GM12878 (cell line): ENCODE results near the gene FARS2. TPM values are rescaled to one million over a fixed set of nuclear protein-coding genes. Genes with fewer than 3 reads are reported as not detected.

Experiments used
- ATF7 ChIP-seq: fragments of 450-650 bp; IDR thresholded peaks from 2 replicates; pipeline ENCODE4 v1.6.1; 2016; ENCODE audit warnings: low read depth, mild to moderate bottlenecking
- CREM ChIP-seq: IDR thresholded peaks from 2 replicates; pipeline ENCODE4 v1.6.1; 2014; ENCODE audit warnings: antibody characterized with exemption, low read depth
- DPF2 ChIP-seq: fragments of 450-650 bp; IDR thresholded peaks from 2 replicates; pipeline ENCODE4 v1.6.1; 2017; ENCODE audit warnings: mild to moderate bottlenecking
- EGR1 ChIP-seq, 2 experiments: IDR thresholded peaks; 1 replicate in 1 of 2; 2 replicates in 1 of 2; pipeline ENCODE4 v1.6.1; 2011 to 2012; ENCODE audit warnings: low read depth in 2 of 2, low read length in 2 of 2, borderline replicate concordance in 1 of 2, mild to moderate bottlenecking in 1 of 2, moderate library complexity in 1 of 2
- EP300 ChIP-seq, 2 experiments: fragments of 150-350 bp in 1 of 2; IDR thresholded peaks; 2 replicates each; pipeline ENCODE4 v1.6.1; 2011 to 2012; ENCODE audit warnings: low read depth in 2 of 2, low read length in 2 of 2, borderline replicate concordance in 1 of 2, improper control_type of control experiment in 1 of 2, inconsistent platforms in 1 of 2; ENCODE audit not compliant: control insufficient read depth in 1 of 2
- IKZF2 ChIP-seq, 2 experiments: fragments of 450-650 bp; IDR thresholded peaks; 2 replicates each; pipeline ENCODE4 v1.6.1; 2017; ENCODE audit warnings: mild to moderate bottlenecking in 2 of 2, moderate library complexity in 2 of 2
- IRF4 ChIP-seq: IDR thresholded peaks from 2 replicates; pipeline ENCODE4 v1.6.1; 2011; ENCODE audit warnings: low read depth, low read length
- JUNB ChIP-seq: IDR thresholded peaks from 2 replicates; pipeline ENCODE4 v1.6.1; 2016; ENCODE audit warnings: antibody characterized with exemption, mild to moderate bottlenecking
- JUND ChIP-seq: IDR thresholded peaks from 2 replicates; pipeline ENCODE4 v1.6.1; 2012; ENCODE audit warnings: low read depth, mild to moderate bottlenecking, low read length, improper control_type of control experiment, moderate library complexity
- MTA2 ChIP-seq: fragments of 450-650 bp; IDR thresholded peaks from 2 replicates; pipeline ENCODE4 v1.6.1; 2016; ENCODE audit warnings: low read depth, mild to moderate bottlenecking, moderate library complexity
- NFIC ChIP-seq: IDR thresholded peaks from 2 replicates; pipeline ENCODE4 v1.6.1; 2012; ENCODE audit warnings: low read depth, mild to moderate bottlenecking, inconsistent platforms, low read length, moderate library complexity
- PAX5 ChIP-seq: IDR thresholded peaks from 2 replicates; pipeline ENCODE4 v1.6.1; 2011; ENCODE audit warnings: low read depth, low read length, borderline replicate concordance
- RUNX3 ChIP-seq: IDR thresholded peaks from 2 replicates; pipeline ENCODE4 v1.6.1; 2012; ENCODE audit warnings: low read length, inconsistent platforms
- SREBF1 ChIP-seq: IDR thresholded peaks from 2 replicates; pipeline ENCODE4 v1.6.1; 2012; ENCODE audit warnings: mild to moderate bottlenecking, low read length
- TCF3 ChIP-seq: IDR thresholded peaks from 2 replicates; pipeline ENCODE4 v1.6.1; 2012; ENCODE audit warnings: low read depth, mild to moderate bottlenecking, low read length, borderline replicate concordance; ENCODE audit not compliant: insufficient read depth
- ZNF24 ChIP-seq: fragments of 450-650 bp; IDR thresholded peaks from 2 replicates; pipeline ENCODE4 v1.6.1; 2017; ENCODE audit warnings: antibody characterized with exemption, mild to moderate bottlenecking
- polyA plus RNA-seq, 11 experiments: library from polyadenylated mRNA; depleted of rRNA in 4 of 11; unstranded in 6 of 11; stranded (reverse) in 5 of 11; fragments of >200 nt; fragmentation: Nextera tagmentation in 4 of 11; fragmentation: Illumina TruSeq in 1 of 11; extraction: Ambion mirVana in 4 of 11; extraction: Trizol in 1 of 11; gene quantifications; 1 replicate in 1 of 11; 2 replicates in 10 of 11; pipeline versions ENCODE4 v1.2.1 to v1.2.3, GENCODE V29; 2011 to 2016; ENCODE audit warnings: inconsistent platforms in 2 of 11, missing spikeins in 2 of 11, low read depth in 1 of 11
- total RNA-seq, 4 experiments: library from RNA; depleted of rRNA in 3 of 4; stranded (reverse); fragments of >200 nt in 3 of 4; fragmentation: Illumina TruSeq in 1 of 4; extraction: Trizol in 1 of 4; gene quantifications; 2 replicates each; pipeline versions ENCODE4 v1.2.1 to v1.2.3, GENCODE V29; 2013 to 2021
- TF ChIP-seq, protein P1 (sequence below): fragments of 450-650 bp; formaldehyde crosslinking; IDR thresholded peaks from 2 replicates; pipeline ENCODE4 v1.5.0; 2022; ENCODE audit warnings: mild to moderate bottlenecking, missing genetic modification characterization
- TF ChIP-seq, protein P2 (sequence below): IDR thresholded peaks from 2 replicates; pipeline ENCODE4 v1.6.1; 2011; ENCODE audit warnings: mild to moderate bottlenecking, low read depth, low read length, moderate library complexity; ENCODE audit not compliant: insufficient replicate concordance
- TF ChIP-seq, protein P3 (sequence below): IDR thresholded peaks from 2 replicates; pipeline ENCODE4 v1.6.1; 2011; ENCODE audit warnings: borderline replicate concordance, low read depth, mild to moderate bottlenecking, moderate library complexity, low read length; ENCODE audit not compliant: insufficient read depth, poor library complexity, severe bottlenecking
- TF ChIP-seq, protein P4 (sequence below): fragments of 450-650 bp; IDR thresholded peaks from 2 replicates; pipeline ENCODE4 v1.6.1; 2014; ENCODE audit warnings: mild to moderate bottlenecking
- TF ChIP-seq, protein P5 (sequence below): IDR thresholded peaks from 2 replicates; pipeline ENCODE4 v1.6.1; 2012; ENCODE audit warnings: low read length, inconsistent platforms

The FARS2 gene
- total and polyA plus RNA-seq, 10 of the 15 experiments (the other 5 are each of a cell fraction or from before 2014, with no cell fraction given), result 16.8 to 46.7 (median 25.6) TPM

DNA sequence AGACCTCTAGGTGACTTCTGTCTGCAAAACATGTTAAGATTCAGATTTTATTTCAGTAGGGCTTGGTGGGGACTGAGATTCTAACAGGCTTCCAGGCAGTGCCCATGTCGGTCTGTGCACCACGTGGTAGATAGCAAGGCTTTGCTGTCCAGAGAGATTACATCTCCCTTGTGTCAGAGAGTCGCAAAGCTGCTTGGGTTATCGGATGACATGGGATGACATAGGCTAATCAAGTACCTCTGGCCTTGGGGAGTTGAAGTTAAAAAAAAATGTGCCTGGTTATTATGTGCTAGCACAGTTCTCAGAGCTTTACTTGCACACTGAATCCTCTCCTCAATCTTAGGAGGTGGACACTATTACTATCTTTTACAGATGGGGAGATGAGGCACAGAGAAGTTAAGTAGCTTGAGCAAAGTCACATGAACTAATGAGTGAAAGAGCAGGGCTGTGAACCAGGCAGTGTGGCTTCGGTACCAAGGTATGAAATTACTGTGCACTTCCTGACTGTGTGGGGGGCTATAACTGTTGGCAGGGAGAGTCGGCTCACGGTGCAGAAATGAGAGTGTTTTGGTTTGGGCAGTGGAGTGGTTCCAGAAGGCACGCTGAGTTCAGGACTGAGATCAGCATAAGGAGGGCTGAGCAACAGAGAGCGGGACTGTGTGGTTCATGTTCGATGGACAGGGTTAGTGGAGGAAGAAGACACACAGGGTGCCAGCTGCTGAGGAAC lies 41.1 kb downstream of the FARS2 start (continued):
- TF ChIP-seq, protein P1, sequence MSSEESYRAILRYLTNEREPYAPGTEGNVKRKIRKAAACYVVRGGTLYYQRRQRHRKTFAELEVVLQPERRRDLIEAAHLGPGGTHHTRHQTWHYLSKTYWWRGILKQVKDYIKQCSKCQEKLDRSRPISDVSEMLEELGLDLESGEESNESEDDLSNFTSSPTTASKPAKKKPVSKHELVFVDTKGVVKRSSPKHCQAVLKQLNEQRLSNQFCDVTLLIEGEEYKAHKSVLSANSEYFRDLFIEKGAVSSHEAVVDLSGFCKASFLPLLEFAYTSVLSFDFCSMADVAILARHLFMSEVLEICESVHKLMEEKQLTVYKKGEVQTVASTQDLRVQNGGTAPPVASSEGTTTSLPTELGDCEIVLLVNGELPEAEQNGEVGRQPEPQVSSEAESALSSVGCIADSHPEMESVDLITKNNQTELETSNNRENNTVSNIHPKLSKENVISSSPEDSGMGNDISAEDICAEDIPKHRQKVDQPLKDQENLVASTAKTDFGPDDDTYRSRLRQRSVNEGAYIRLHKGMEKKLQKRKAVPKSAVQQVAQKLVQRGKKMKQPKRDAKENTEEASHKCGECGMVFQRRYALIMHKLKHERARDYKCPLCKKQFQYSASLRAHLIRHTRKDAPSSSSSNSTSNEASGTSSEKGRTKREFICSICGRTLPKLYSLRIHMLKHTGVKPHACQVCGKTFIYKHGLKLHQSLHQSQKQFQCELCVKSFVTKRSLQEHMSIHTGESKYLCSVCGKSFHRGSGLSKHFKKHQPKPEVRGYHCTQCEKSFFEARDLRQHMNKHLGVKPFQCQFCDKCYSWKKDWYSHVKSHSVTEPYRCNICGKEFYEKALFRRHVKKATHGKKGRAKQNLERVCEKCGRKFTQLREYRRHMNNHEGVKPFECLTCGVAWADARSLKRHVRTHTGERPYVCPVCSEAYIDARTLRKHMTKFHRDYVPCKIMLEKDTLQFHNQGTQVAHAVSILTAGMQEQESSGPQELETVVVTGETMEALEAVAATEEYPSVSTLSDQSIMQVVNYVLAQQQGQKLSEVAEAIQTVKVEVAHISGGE (CRISPR knock-in tag), result no peak
- TF ChIP-seq, protein P2, sequence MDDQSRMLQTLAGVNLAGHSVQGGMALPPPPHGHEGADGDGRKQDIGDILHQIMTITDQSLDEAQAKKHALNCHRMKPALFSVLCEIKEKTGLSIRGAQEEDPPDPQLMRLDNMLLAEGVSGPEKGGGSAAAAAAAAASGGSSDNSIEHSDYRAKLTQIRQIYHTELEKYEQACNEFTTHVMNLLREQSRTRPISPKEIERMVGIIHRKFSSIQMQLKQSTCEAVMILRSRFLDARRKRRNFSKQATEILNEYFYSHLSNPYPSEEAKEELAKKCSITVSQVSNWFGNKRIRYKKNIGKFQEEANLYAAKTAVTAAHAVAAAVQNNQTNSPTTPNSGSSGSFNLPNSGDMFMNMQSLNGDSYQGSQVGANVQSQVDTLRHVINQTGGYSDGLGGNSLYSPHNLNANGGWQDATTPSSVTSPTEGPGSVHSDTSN, result no peak
- TF ChIP-seq JUND, result peak; percentile 47; the same call in 1 of the 2 replicates
- peak; percentile 49; the same call in 1 of the 2 replicates for TF ChIP-seq NFIC
- TF ChIP-seq EGR1 (IDR thresholded peaks at IDR 0.05; ENCODE audit: borderline replicate concordance in 1 of 2, low read depth in 2 of 2, low read length in 2 of 2), result 0 out of 3 replicates have a peak, but pooled peaks of 1 of the 2 experiments have one; percentile 11
- peak; percentile 83 for TF ChIP-seq RUNX3
- TF ChIP-seq JUNB, result peak; percentile 77
- peak; percentile 59 for TF ChIP-seq MTA2
- TF ChIP-seq, protein P3, sequence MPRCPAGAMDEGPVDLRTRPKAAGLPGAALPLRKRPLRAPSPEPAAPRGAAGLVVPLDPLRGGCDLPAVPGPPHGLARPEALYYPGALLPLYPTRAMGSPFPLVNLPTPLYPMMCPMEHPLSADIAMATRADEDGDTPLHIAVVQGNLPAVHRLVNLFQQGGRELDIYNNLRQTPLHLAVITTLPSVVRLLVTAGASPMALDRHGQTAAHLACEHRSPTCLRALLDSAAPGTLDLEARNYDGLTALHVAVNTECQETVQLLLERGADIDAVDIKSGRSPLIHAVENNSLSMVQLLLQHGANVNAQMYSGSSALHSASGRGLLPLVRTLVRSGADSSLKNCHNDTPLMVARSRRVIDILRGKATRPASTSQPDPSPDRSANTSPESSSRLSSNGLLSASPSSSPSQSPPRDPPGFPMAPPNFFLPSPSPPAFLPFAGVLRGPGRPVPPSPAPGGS, result peak; percentile 34
- 0 out of 2 replicates have a peak, but pooled peaks have one; percentile 46 for TF ChIP-seq SREBF1
- TF ChIP-seq ATF7, result no peak
- TF ChIP-seq, protein P4, sequence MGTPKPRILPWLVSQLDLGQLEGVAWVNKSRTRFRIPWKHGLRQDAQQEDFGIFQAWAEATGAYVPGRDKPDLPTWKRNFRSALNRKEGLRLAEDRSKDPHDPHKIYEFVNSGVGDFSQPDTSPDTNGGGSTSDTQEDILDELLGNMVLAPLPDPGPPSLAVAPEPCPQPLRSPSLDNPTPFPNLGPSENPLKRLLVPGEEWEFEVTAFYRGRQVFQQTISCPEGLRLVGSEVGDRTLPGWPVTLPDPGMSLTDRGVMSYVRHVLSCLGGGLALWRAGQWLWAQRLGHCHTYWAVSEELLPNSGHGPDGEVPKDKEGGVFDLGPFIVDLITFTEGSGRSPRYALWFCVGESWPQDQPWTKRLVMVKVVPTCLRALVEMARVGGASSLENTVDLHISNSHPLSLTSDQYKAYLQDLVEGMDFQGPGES, result peak; percentile 23; the same call in 1 of the 2 replicates
- peak; percentile 84 for TF ChIP-seq ZNF24
- TF ChIP-seq IRF4, result peak; percentile 94
- TF ChIP-seq CREM, result peak; percentile 53
- peak; percentile 76 for TF ChIP-seq TCF3
- TF ChIP-seq EP300 (IDR thresholded peaks at IDR 0.05; ENCODE audit: borderline replicate concordance in 1 of 2, control insufficient read depth in 1 of 2, low read depth in 2 of 2, low read length in 2 of 2), result peak in 1 of 2 experiments; percentile 56; a peak in 1 of 4 replicates
- peak; percentile 49 to 51; a peak in 3 of 4 replicates for TF ChIP-seq IKZF2 (IDR thresholded peaks at IDR 0.05)
- TF ChIP-seq, protein P5, sequence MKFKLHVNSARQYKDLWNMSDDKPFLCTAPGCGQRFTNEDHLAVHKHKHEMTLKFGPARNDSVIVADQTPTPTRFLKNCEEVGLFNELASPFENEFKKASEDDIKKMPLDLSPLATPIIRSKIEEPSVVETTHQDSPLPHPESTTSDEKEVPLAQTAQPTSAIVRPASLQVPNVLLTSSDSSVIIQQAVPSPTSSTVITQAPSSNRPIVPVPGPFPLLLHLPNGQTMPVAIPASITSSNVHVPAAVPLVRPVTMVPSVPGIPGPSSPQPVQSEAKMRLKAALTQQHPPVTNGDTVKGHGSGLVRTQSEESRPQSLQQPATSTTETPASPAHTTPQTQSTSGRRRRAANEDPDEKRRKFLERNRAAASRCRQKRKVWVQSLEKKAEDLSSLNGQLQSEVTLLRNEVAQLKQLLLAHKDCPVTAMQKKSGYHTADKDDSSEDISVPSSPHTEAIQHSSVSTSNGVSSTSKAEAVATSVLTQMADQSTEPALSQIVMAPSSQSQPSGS, result peak; percentile 62
- TF ChIP-seq PAX5, result peak; percentile 93
- peak; percentile 32; the same call in 1 of the 2 replicates for TF ChIP-seq DPF2
